ENCODE measurements around the gene DPH6.

The DPH6 gene

GRCh38 chr15:35540021-35540420 lies 5.9 kb downstream of the DPH6 start:
- no peak for DNase-seq

DNA sequence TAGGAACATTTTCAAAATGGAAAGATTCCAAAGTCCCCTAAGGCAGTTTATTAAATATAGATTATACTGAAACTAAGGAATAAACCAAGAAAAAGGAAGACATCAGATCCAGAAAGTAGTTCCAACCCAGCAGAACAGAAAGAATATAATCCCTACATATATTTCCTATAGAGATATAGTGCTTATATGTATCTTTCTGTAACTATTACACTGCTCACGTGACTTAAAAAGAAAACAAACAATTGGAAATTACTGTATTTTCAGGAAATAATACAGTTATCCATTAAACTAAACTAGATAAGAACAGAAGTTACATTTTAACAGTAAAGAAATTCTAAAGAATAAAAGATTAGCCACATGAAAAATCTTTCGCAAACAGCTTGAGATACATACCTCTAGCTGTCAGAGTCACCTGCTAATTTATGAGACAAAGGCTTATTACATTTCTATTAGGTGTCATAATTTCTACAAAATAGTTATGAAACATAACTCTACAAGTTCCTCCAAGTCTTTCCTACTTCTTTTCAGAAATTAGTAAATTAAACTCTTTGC lies 10.5 kb downstream of the DPH6 start:
- no peak for DNase-seq

DNA sequence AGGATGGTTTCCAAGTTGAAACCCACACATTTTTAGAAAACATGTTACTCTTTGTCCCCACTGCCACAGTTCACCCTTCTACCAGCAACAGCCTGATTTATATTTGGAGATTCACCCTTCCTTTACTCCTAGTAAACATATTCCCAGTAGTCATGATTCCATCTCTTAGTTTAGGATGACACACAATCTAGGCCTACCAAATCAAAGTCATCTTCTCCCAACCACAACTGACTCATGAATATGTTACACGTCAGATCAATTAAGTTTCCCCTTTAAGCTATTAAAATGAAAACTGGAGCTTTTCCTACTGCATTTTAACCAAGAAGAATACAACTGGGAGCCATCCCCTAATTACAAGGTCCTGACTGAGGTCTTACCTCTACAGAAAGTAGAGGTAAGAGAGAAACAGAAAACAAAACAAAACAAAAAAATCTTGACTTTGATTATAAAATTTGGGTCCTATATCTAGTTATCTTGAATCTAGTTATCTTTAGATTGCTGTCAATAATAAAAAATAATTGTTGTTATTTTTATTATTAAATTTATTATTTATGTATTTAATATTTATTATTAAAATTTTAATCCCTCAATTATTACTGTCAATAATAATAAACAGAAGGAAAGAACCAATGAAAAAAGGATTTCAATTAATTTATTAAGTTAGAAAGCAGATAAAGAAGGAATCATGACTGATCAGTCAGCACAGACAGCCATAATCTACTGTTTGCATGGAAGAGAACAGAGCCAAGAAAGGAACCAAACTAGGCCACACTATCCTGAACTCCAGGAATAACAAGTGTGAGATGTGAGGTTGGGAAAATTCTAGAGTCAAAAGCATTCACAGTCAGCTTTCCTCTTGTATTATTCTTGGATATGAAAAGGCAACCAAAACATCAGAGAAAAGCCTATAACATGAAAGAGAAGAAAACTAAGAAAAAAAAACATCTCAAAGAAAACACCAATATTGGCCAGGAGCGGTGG lies 12.5 kb downstream of the DPH6 start:
- DNase-seq = no peak

DNA sequence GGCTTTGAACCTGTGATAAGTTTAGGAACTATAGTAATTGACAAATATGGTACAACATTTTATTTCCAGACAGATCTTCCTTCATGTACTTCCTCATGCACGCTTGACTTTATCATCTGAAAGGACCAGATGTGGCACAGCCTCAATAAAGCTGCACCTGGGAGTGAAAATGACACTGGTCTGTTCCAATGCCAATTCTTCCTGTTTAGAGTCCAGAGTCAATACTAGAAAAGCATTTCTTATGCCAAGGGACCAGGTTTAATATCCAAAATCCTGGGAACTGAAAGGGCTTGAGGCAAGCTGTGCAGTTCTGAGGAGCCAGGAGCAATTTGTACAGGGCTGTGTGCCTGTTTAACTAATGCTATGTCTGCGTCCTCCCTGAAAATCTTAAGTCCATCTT lies 15.3 kb downstream of the DPH6 start:
- DNase-seq = no peak

- DNase-seq = no peak
These were observed 16.2 kb downstream of the DPH6 start for GRCh38 chr15:35529784-35530183.

DNA sequence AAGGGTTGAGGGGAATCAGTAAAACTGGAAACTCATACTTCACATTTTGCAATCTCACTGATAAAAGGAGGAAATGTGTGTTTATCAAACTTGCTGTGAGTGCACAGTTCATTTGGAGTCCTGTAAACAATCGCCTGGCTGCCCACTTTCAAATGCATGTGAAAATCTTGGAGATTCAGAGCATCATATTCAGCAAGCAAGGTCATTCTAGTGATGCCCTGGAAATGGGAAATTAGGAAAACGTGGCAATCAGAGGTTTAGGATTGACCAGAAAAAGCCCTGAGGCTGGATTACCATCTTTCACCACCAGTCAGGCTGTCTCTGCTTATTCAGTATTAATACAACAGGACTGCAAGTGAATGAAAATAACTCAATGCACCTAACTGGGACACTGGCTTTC lies 23.9 kb downstream of the DPH6 start:
- no peak for DNase-seq

- peak in 1 of 5 donors; percentile 25 for DNase-seq
These were observed 26.3 kb downstream of the DPH6 start for GRCh38 chr15:35519541-35520149.

GRCh38 chr15:35519052-35519451 lies 26.9 kb downstream of the DPH6 start:
- no peak for DNase-seq

GRCh38 chr15:35514759-35515158 lies 31.2 kb downstream of the DPH6 start:
- no peak for DNase-seq

DNA sequence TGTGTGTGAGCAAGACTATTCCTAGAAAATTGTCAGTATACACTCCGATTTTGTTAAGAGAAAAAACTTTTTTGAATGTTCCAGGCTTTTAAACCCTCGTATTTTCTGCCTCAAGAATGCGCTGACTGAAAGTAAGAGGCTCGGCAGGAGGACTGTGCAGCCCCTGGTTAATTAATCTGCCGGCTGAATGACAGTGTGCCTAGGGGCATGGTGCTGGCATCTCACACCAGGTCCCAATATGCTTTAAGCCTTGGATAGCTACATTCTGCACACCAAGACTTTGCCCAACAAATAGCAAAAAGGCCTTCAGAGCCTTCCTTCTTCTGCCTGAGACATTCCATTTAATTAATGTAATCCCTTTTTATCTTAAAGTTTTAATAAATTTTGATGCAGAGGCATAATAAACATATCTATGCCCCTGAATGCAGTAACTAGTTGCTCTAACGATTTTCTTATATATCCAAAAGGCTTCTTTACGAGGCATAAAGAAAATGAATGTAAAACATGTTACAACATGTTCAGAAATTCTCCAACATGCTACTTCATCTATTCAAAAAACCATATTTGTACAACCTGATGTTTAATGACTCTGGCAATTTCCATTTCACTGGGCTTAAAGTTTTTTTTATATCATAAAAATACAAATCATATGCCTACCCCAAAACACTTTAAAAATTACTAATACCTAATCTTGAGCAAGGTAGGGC lies 37.9 kb downstream of the DPH6 start:
- DNase-seq = no peak

GRCh38 chr15:35506272-35506870 lies 39.6 kb downstream of the DPH6 start:
- DNase-seq = no peak

DNA sequence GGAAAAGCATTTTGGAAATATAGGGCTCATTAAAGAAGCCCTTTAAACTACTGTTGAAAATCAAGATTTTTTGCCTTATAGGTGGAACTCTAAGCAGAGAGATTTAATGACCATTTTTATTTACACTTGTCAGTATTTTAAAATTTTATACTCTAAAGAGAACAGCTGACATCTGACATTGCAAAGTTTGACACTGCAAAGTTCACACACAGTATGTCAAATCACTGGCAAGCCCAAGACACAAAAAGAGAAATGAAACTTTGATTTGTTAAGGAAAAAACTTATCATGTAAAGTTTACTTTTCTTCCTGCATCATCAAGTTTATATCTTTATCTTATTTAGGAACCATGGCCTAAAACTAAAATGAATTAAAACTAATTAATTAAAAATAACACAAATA lies 40.2 kb downstream of the DPH6 start:
- no peak for DNase-seq

GRCh38 chr15:35505141-35505540 lies 40.8 kb downstream of the DPH6 start:
- DNase-seq = no peak

DNA sequence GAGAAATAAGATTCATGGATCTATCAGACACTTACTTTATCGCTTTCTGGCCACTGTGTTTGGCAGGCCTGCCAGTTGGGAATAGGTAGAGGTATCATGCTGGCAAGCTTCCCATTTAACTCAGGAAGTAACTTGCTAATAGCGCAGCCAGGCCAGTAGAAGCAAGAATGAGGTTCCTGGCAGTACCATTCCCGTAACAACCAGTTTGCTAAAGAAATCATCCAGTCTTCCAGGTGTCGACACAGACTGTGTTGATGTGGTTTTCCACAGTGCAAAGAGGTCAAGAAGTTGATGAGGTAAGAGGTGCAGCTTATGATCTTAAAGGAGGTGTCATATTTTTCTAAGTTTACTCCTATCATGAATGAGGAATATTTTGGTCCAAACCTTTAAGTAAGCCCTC lies 46.2 kb downstream of the DPH6 start:
- DNase-seq = no peak

GRCh38 chr15:35496585-35496984 lies 49.4 kb downstream of the DPH6 start:
- no peak for DNase-seq

- DNase-seq = no peak
These were observed 50.9 kb downstream of the DPH6 start for GRCh38 chr15:35495080-35495479.

GRCh38 chr15:35491999-35492398 lies 54.0 kb downstream of the DPH6 start:
- no peak for DNase-seq

DNA sequence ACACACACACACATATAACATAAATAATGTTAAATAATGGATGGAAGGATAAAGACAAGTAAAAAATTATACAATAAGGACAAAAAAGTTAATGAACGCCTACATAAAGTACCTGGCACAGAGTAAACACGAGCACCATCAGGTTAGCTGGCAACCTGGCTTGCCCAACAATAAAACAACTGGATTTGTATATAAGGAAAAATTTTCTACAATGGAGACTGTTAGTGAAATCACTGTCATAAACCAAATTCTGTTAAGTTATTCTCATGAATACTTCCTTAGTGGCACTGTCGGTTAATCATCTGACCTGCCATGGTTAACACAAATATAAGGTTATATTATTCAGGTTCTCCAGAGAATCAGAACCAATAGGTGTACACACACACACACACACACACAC lies 54.8 kb downstream of the DPH6 start:
- no peak for DNase-seq

DNA sequence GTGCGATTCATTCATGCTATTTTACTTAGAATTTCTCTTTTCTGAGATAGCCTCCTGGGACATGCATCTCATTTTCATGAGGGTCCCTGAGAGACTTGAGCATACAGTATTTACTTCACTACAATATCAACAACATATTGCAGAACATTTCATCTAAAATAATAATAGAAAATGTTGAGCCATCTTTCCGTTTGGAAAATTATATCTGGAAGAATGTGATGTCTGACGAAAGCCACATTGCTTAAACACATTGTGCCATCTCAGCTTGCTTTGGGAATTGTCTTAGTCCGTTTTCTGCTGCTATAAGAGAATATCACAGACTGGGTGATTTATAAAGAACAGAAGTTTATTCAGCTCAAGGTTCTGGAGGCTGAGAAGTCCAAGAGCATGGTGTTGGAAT lies 55.5 kb downstream of the DPH6 start:
- DNase-seq = no peak

DNA sequence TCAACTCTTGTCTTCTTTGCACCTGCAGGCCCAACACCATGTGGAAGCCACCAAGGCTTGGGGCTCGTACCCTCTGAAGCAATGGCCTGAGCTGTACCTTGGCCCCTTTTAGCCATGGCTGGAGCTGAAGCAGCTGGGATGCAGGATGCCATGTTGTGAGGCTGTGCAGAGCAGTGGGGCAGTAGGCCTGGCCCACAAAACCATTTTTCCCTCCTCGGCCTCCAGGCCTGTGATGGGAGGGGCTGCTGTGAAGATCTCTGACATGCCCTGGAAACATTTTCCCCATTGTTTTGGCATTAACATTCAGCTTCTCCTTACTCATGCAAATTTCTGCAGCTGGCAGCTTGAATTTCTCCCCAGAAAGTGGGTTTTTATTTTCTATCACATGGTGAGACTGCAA lies 58.5 kb downstream of the DPH6 start:
- DNase-seq = no peak

GRCh38 chr15:35486296-35486695 lies 59.7 kb downstream of the DPH6 start:
- no peak for DNase-seq

DNA sequence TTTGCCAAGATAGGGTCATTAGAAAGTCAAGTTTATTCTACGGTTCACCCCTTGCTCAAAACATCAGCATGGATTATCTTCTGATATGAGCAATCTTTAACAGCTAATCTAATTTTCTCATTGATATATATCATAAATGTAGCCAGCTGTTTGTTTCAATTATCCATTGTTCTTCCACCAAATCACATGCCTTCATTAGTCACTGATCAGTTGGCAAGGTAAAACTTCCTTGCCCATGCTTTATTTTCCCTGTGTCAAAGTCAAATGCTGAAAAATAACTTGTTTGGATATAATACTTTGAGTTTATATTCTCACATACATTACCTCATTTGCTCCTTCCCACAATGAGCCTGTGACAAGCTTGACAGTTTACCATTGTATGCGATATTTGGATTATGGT lies 60.6 kb downstream of the DPH6 start:
- no peak for DNase-seq
